DND-41 (cell line): ENCODE data around the gene ANKRD49.

Source experiments
- ATAC-seq: fragments of 200-7000 bp; cut with Tn5 transposase; 3 replicates; pipeline ENCODE4 v1.9.1; 2021; ENCODE audit warnings: low read depth; ENCODE audit not compliant: insufficient read depth
- DNase-seq: peaks from one replicate; pipeline ENCODE4 v3.0.0-alpha.2; 2020
- H2AFZ ChIP-seq: 2 replicates; pipeline ENCODE4 v1.6.0; 2012; ENCODE audit warnings: low read depth, low read length
- H3K27ac ChIP-seq: 2 replicates; pipeline ENCODE4 v1.5.1; 2012; ENCODE audit warnings: low read length, inconsistent platforms
- H3K27me3 ChIP-seq: fragments of 200-600 bp; sonication (generic); 2 replicates; pipeline ENCODE4 v1.6.0; 2012; ENCODE audit warnings: low read length, mild to moderate bottlenecking, inconsistent platforms; ENCODE audit not compliant: insufficient read depth, poor library complexity
- H3K36me3 ChIP-seq: 2 replicates; pipeline ENCODE4 v1.5.1; 2012; ENCODE audit warnings: low read length, inconsistent platforms; ENCODE audit not compliant: insufficient read depth
- H3K4me1 ChIP-seq: 2 replicates; pipeline ENCODE4 v1.5.1; 2012; ENCODE audit warnings: mild to moderate bottlenecking, low read length; ENCODE audit not compliant: insufficient read depth
- H3K4me2 ChIP-seq: 2 replicates; pipeline ENCODE4 v1.6.0; 2012; ENCODE audit warnings: mild to moderate bottlenecking, moderate library complexity, low read length, inconsistent platforms; ENCODE audit not compliant: insufficient read depth
- H3K4me3 ChIP-seq, 2 experiments: fragments of 200-600 bp in 1 of 2; shearing (Covaris generic) in 1 of 2; 2 replicates each; pipeline ENCODE4 v1.5.1; 2012 to 2016; ENCODE audit warnings: inconsistent platforms in 2 of 2, low read length in 2 of 2, mild to moderate bottlenecking in 2 of 2, low read depth in 1 of 2, moderate library complexity in 1 of 2
- H3K79me2 ChIP-seq: 2 replicates; pipeline ENCODE4 v1.6.0; 2012; ENCODE audit warnings: low read length, inconsistent platforms; ENCODE audit not compliant: insufficient read depth
- H3K9ac ChIP-seq: 2 replicates; pipeline ENCODE4 v1.6.0; 2012; ENCODE audit warnings: low read depth, mild to moderate bottlenecking, inconsistent platforms, low read length, moderate library complexity
- H3K9me3 ChIP-seq: 2 replicates; pipeline ENCODE4 v1.5.1; 2012; ENCODE audit warnings: low read length, moderate library complexity, mild to moderate bottlenecking, inconsistent platforms; ENCODE audit not compliant: insufficient read depth, severe bottlenecking
- H4K20me1 ChIP-seq: 2 replicates; pipeline ENCODE4 v1.6.0; 2012; ENCODE audit warnings: low read length; ENCODE audit not compliant: insufficient read depth
- EZH2 ChIP-seq: IDR thresholded peaks from 3 replicates; pipeline ENCODE4 v1.6.1; 2012; ENCODE audit warnings: borderline replicate concordance, low read depth, mild to moderate bottlenecking, moderate library complexity, low read length, inconsistent platforms; ENCODE audit not compliant: severe bottlenecking
- TF ChIP-seq, protein P1 (sequence below): IDR thresholded peaks from 2 replicates; pipeline ENCODE4 v1.5.1; 2012; ENCODE audit warnings: borderline replicate concordance, low read length, moderate library complexity, mild to moderate bottlenecking; ENCODE audit not compliant: poor library complexity, severe bottlenecking; ENCODE audit errors: extremely low read depth

Gene ANKRD49

DNA sequence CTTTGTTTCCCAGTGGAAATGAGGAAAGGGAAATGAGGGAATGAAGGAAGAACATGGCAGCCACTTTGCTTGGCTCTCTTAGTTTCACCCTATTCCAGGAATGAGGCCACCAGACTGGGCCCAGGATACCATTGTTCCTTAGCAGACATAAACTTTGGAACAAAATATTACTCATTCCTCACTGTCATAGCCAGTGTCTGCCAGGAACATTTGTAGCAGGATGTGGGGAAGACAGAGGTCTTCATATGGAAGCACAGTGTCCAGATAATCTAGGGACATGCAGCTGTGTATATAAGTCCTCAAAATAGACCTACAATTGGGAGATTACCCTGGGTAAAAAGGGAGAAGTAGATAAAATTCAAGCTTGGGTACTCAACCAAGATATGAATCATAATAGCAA is 34.8 kb downstream of the ANKRD49 start:
- H3K4me1 ChIP-seq: no peaks in the 10 kb centered on the region
- no peaks in the 10 kb centered on the region for H3K9me3 ChIP-seq
- no peak overlapping the region for H2AFZ ChIP-seq
- H4K20me1 ChIP-seq: no peaks in the 10 kb centered on the region
- no peak overlapping the region for H3K4me2 ChIP-seq
- ATAC-seq (no peak), DNase-seq (no peak)
- peaks cover 16% of the 10 kb centered on the region for H3K27me3 ChIP-seq
- no peaks in the 10 kb centered on the region for H3K79me2 ChIP-seq
- no peak overlapping the region for H3K9ac ChIP-seq
- no peak overlapping the region for H3K27ac ChIP-seq
- TF ChIP-seq EZH2: no peak
- TF ChIP-seq, protein P1, sequence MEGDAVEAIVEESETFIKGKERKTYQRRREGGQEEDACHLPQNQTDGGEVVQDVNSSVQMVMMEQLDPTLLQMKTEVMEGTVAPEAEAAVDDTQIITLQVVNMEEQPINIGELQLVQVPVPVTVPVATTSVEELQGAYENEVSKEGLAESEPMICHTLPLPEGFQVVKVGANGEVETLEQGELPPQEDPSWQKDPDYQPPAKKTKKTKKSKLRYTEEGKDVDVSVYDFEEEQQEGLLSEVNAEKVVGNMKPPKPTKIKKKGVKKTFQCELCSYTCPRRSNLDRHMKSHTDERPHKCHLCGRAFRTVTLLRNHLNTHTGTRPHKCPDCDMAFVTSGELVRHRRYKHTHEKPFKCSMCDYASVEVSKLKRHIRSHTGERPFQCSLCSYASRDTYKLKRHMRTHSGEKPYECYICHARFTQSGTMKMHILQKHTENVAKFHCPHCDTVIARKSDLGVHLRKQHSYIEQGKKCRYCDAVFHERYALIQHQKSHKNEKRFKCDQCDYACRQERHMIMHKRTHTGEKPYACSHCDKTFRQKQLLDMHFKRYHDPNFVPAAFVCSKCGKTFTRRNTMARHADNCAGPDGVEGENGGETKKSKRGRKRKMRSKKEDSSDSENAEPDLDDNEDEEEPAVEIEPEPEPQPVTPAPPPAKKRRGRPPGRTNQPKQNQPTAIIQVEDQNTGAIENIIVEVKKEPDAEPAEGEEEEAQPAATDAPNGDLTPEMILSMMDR: no peak
- H3K4me3 ChIP-seq: no peak overlapping the region
- H3K36me3 ChIP-seq: no peaks in the 10 kb centered on the region

GRCh38 chr11:94532211-94532610 is 38.4 kb downstream of the ANKRD49 start:
- H4K20me1 ChIP-seq: no peaks in the 10 kb centered on the region
- no peak overlapping the region for H3K4me3 ChIP-seq
- peaks cover 17% of the 10 kb centered on the region for H3K27me3 ChIP-seq
- no peaks in the 10 kb centered on the region for H3K4me1 ChIP-seq
- no peak overlapping the region for H3K27ac ChIP-seq
- H3K36me3 ChIP-seq: no peaks in the 10 kb centered on the region
- no peaks in the 10 kb centered on the region for H3K79me2 ChIP-seq
- H3K9me3 ChIP-seq: no peaks in the 10 kb centered on the region
- no peak overlapping the region for H3K9ac ChIP-seq
- no peak overlapping the region for H2AFZ ChIP-seq
- ATAC-seq: no peak
- TF ChIP-seq, protein P1: no peak
- no peak for TF ChIP-seq EZH2
- no peak for DNase-seq
- H3K4me2 ChIP-seq: no peak overlapping the region

GRCh38 chr11:94533206-94533605 is 39.4 kb downstream of the ANKRD49 start:
- no peak for TF ChIP-seq EZH2
- TF ChIP-seq, protein P1: no peak
- Histone ChIP-seq H3K4me1 (no peaks in the 10 kb centered on the region), H3K9ac (no peak overlapping the region), H3K9me3 (no peaks in the 10 kb centered on the region), H3K79me2 (no peaks in the 10 kb centered on the region), H2AFZ (no peak overlapping the region), H3K4me2 (no peak overlapping the region), H3K4me3 (no peak overlapping the region), H3K27ac (no peak overlapping the region), H4K20me1 (no peaks in the 10 kb centered on the region), H3K27me3 (peaks cover 14% of the 10 kb centered on the region), H3K36me3 (no peaks in the 10 kb centered on the region)
- ATAC-seq: no peak
- no peak for DNase-seq
